ENCODE results near the gene MACO1.
"Not testable (repeated sequence)": the region's sequence is repeated elsewhere in the genome, so short reads cannot be mapped to it uniquely, and the experiment has no call there.

GRCh38 chr1:25506566-25507463 is 76.1 kb downstream of the MACO1 start:
- TF ChIP-seq, protein P1, sequence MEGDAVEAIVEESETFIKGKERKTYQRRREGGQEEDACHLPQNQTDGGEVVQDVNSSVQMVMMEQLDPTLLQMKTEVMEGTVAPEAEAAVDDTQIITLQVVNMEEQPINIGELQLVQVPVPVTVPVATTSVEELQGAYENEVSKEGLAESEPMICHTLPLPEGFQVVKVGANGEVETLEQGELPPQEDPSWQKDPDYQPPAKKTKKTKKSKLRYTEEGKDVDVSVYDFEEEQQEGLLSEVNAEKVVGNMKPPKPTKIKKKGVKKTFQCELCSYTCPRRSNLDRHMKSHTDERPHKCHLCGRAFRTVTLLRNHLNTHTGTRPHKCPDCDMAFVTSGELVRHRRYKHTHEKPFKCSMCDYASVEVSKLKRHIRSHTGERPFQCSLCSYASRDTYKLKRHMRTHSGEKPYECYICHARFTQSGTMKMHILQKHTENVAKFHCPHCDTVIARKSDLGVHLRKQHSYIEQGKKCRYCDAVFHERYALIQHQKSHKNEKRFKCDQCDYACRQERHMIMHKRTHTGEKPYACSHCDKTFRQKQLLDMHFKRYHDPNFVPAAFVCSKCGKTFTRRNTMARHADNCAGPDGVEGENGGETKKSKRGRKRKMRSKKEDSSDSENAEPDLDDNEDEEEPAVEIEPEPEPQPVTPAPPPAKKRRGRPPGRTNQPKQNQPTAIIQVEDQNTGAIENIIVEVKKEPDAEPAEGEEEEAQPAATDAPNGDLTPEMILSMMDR (IDR thresholded peaks at IDR 0.05) = not testable (repeated sequence)
- TF ChIP-seq POLR2A, EP300, POLR2AphosphoS5 (IDR thresholded peaks at IDR 0.05): not testable (repeated sequence)

All from upper lobe of left lung (tissue), 4 donors.